Activated CD4-positive, alpha-beta memory T cell treated with anti-CD3 and anti-CD28 coated beads, Interleukin-2, amount 10 ng/mL, durations not matched to agents 7 days and 5 days (primary cell): ENCODE measurements around the gene PRR19. TPM values are rescaled to one million over a fixed set of nuclear protein-coding genes. Genes with fewer than 3 reads are reported as not detected.
"Not testable (repeated sequence)": the region's sequence is repeated elsewhere in the genome, so short reads cannot be mapped to it uniquely, and the experiment has no call there.

Experiments
- CTCF ChIA-PET: fragments of 350-600 bp; sonication (Branson Sonifier 250); formaldehyde crosslinking; loops from one replicate; lab custom pipeline; 2021; ENCODE audit warnings: antibody characterized with exemption, inconsistent platforms; lab: Charles Lee
- POLR2A ChIA-PET: fragments of 350-600 bp; sonication (Branson Sonifier 250); formaldehyde crosslinking; loops from one replicate; lab custom pipeline; 2021; ENCODE audit warnings: antibody characterized with exemption; lab: Charles Lee
- DNase-seq: peaks from one replicate; pipeline ENCODE4 v3.0.0-alpha.2; 2020
- H3K27ac Mint-ChIP-seq: one replicate; pipeline ENCODE4 v1.8.0; 2021; ENCODE audit warnings: mild to moderate bottlenecking, mixed read lengths
- H3K27me3 Mint-ChIP-seq: one replicate; pipeline ENCODE4 v1.8.0; 2021; ENCODE audit warnings: mixed read lengths
- H3K36me3 Mint-ChIP-seq: one replicate; pipeline ENCODE4 v1.8.0; 2021; ENCODE audit warnings: low read depth, mixed read lengths
- H3K4me1 Mint-ChIP-seq: one replicate; pipeline ENCODE4 v1.8.0; 2021; ENCODE audit warnings: mixed read lengths
- H3K4me3 Mint-ChIP-seq: one replicate; pipeline ENCODE4 v1.8.0; 2021; ENCODE audit warnings: mild to moderate bottlenecking, mixed read lengths
- H3K9me3 Mint-ChIP-seq: one replicate; pipeline ENCODE4 v1.8.0; 2021; ENCODE audit warnings: mixed read lengths
- total RNA-seq, 2 experiments: library from RNA; stranded (reverse); gene quantifications; one replicate each; pipeline ENCODE4 v1.2.3, GENCODE V29; 2021

PRR19 gene
- total RNA-seq, 2 experiments from 2014 or later: 0.45 to 0.91 TPM

DNA sequence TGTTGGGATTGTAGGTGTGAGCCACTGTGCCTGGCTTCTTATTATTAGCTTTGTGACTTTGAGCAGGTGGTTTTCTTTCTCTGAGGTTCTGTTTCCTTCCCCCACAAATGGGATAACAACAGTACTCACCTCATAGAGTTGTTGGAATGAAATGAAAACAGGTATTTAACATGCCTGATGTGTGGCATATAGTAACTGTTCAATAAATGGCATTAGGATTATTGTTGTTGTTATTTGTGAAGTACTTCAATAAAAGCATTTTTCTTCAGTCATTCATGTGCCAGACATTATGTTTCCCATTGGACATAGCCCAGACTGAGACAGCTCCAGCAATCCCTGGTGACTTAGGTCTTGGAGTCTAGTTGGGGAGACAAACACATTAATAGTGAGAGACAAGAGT, 25.0 kb downstream of the PRR19 start:
- Mint-ChIP-seq H3K4me3 (no peak overlapping the region), H3K36me3 (no peaks in the 10 kb centered on the region), H3K27ac (no peak overlapping the region), H3K4me1 (peaks cover 18% of the 10 kb centered on the region), H3K27me3 (peaks cover 20% of the 10 kb centered on the region), H3K9me3 (no peaks in the 10 kb centered on the region)
- no peak for DNase-seq
- ChIA-PET POLR2A (no interaction called here), CTCF (interaction anchor here (0.9 kb wide), 1 partner anchor 219 kb away, joined by 3 read pairs; no protein-coding TSS in a partner anchor)

DNA sequence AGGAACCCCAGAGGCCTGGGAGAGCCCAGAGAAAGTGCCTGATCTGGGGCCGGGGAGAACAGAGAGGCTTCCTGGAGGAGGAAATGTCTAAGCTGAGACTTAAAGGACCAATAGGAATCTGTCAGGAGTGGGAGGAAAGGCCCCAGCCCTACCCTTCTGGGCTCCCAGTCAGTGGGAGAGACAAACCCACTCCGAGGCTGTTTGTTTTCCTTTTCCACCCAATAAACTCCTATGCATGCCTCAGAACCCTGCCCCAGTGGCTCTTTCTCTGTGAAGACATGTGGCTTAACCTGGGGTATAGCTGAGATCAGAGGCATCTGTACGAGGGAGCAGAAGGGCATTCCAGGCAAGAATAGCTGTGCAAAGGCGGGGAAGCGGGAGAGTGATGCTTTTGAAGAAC, 25.4 kb downstream of the PRR19 start:
- Mint-ChIP-seq H3K9me3 (no peaks in the 10 kb centered on the region), H3K27ac (no peak overlapping the region), H3K27me3 (peaks cover 16% of the 10 kb centered on the region), H3K36me3 (no peaks in the 10 kb centered on the region), H3K4me3 (no peak overlapping the region), H3K4me1 (peaks cover 18% of the 10 kb centered on the region)
- DNase-seq: no peak
- CTCF ChIA-PET: no interaction called here
- POLR2A ChIA-PET: no interaction called here

DNA sequence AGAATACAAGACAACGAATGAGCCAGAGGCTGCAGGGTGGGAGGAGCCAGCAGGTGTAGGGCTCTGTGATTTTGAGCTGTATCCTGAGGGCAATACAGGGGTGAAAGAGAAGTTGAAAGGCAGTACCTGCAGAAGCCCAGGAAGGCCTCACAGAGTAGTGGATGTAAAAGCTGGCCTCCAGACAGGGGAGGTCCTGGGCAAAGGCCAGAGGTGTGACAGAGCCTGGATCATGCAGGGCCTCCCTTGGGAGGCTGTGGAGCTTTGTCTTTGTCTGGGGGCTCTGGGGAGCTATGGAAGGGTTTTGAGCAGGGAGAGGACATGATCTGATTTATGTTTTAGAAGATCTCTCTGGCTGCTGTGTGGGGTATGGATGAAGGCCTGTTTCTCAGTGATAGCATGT, 26.2 kb downstream of the PRR19 start:
- Mint-ChIP-seq H3K27me3 (peaks cover 11% of the 10 kb centered on the region), H3K4me1 (peaks cover 18% of the 10 kb centered on the region), H3K36me3 (no peaks in the 10 kb centered on the region), H3K4me3 (no peak overlapping the region), H3K27ac (no peak overlapping the region), H3K9me3 (no peaks in the 10 kb centered on the region)
- CTCF ChIA-PET: no interaction called here
- POLR2A ChIA-PET: interaction anchor here (0.6 kb wide), 1 partner anchor 29 kb away, joined by 3 read pairs; no protein-coding TSS in a partner anchor
- DNase-seq: no peak

DNA sequence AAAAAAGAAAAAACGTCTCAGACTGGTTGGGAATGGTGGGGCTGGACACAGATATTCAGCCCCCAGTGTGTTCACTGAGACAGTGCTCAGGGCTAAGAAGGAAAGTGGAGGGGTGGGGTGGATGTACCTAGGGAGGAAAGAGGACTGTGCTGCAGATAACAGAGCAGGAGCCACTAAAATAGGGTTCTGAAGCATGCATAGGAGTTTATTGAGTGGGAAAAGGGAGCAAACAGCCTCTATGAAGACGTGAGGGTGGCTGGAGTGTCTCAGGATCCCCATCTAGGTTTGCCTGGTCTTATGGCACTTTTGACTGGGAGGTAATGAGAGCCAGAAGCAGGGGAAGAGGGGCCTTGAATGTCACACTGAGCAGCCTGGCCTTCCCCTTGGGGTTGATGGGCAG, 26.9 kb downstream of the PRR19 start:
- H3K27me3 Mint-ChIP-seq: peaks cover 6% of the 10 kb centered on the region
- peaks cover 18% of the 10 kb centered on the region for H3K4me1 Mint-ChIP-seq
- H3K36me3 Mint-ChIP-seq: no peaks in the 10 kb centered on the region
- H3K9me3 Mint-ChIP-seq: no peaks in the 10 kb centered on the region
- H3K4me3 Mint-ChIP-seq: no peak overlapping the region
- CTCF ChIA-PET: no interaction called here
- POLR2A ChIA-PET: no interaction called here
- no peak overlapping the region for H3K27ac Mint-ChIP-seq
- DNase-seq: no peak

DNA sequence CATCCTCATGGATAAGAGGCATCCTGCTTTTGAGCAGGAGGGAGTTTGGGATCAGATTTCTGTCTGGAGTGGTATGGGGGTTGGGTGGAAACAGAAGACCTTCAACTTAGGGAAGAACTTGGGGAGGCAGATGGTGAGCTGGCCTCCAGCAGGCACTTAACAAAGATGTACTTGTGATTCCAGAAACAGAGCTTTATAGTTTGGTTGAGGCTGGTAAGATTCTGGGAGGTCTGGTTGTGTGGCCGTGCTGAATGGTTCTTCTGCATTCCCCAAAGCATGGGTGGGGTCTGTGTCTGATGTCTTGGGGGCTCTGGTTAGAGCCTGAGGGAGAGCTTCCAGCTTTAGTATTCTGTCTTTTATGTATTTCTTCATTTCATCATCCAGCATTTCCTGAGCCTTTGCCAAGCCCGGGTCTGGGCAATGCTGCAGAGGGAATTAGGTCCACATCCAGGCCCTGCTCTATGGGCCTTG, 28.3 kb downstream of the PRR19 start:
- H3K36me3 Mint-ChIP-seq: no peaks in the 10 kb centered on the region
- no peak overlapping the region for H3K4me3 Mint-ChIP-seq
- no peaks in the 10 kb centered on the region for H3K9me3 Mint-ChIP-seq
- ChIA-PET POLR2A (no interaction called here), CTCF (interaction anchor here (0.7 kb wide), 1 partner anchor 111 kb away, joined by 3 read pairs; no protein-coding TSS in a partner anchor)
- peaks cover 13% of the 10 kb centered on the region for H3K4me1 Mint-ChIP-seq
- no peak overlapping the region for H3K27ac Mint-ChIP-seq
- no peak for DNase-seq
- H3K27me3 Mint-ChIP-seq: peaks cover under 1% of the 10 kb centered on the region

DNA sequence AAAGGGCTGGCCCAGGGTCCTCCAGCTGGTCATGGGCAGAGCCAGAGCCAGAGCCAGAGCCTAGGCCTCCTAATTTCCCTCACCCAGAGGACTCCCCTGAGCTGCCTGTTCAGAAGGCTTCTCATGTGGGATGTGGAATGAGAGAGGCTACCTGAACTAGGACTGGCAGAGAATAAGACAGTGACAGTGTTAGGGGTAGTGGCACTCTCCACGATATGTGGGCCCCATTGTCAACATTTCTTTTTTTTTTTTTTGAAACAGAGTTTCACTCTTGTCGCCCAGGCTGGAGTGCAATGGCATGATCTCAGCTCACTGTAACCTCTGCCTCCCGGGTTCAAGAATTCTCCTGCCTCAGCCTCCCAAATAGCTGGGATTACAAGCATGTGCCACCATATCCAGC, 29.4 kb downstream of the PRR19 start:
- H3K27me3 Mint-ChIP-seq, DNase-seq, H3K9me3 Mint-ChIP-seq, H3K36me3 Mint-ChIP-seq, POLR2A ChIA-PET, CTCF ChIA-PET, H3K4me1 Mint-ChIP-seq, H3K4me3 Mint-ChIP-seq, H3K27ac Mint-ChIP-seq: not testable (repeated sequence)

DNA sequence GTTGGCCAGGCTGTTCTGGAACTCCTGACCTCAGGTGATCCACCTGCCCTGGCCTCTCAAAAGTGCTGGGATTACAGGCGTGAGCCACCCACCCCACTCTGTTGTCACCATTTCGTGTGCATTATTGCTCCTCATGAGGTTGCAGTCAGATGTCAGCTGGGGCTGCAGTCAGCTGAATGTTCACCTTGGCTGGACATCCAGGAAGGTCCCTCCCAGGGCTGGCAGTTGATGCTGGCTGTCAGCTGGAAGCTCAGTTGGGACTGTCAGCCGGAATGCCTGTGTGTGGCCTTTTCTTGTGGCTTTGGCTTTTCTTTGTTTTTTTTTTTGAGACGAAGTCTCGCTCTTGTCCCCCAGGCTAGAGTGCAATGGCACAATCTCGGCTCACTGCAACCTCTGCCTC, 30.1 kb downstream of the PRR19 start:
- H3K4me3 Mint-ChIP-seq: no peak overlapping the region
- no peaks in the 10 kb centered on the region for H3K27me3 Mint-ChIP-seq
- no peaks in the 10 kb centered on the region for H3K9me3 Mint-ChIP-seq
- DNase-seq: no peak
- ChIA-PET POLR2A (no interaction called here), CTCF (no interaction called here)
- H3K36me3 Mint-ChIP-seq: no peaks in the 10 kb centered on the region
- no peak overlapping the region for H3K27ac Mint-ChIP-seq
- H3K4me1 Mint-ChIP-seq: peaks cover 2% of the 10 kb centered on the region

DNA sequence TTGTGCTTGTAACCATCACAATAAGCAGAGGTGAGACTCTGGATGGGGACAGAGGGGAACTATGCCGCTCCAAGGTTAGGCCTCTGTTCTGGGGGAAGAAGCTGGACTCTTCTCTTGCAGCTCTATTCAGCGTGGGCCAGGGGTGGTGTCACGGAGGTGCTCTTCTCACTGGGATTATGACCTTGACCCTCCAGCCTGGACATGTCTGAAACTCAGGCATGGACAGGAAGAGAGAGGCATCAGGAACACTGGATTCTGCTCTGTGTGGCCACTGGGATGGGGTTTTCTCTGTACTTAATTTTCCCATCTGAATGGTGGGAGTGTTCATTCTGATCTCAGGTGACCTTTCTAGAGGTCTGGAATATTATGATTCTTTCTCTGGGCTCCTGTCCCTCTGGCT, 31.1 kb downstream of the PRR19 start:
- CTCF ChIA-PET: no interaction called here
- DNase-seq: no peak
- Mint-ChIP-seq H3K4me3 (no peak overlapping the region), H3K27me3 (no peaks in the 10 kb centered on the region), H3K36me3 (no peaks in the 10 kb centered on the region), H3K9me3 (no peaks in the 10 kb centered on the region), H3K27ac (no peak overlapping the region), H3K4me1 (no peaks in the 10 kb centered on the region)
- POLR2A ChIA-PET: no interaction called here

DNA sequence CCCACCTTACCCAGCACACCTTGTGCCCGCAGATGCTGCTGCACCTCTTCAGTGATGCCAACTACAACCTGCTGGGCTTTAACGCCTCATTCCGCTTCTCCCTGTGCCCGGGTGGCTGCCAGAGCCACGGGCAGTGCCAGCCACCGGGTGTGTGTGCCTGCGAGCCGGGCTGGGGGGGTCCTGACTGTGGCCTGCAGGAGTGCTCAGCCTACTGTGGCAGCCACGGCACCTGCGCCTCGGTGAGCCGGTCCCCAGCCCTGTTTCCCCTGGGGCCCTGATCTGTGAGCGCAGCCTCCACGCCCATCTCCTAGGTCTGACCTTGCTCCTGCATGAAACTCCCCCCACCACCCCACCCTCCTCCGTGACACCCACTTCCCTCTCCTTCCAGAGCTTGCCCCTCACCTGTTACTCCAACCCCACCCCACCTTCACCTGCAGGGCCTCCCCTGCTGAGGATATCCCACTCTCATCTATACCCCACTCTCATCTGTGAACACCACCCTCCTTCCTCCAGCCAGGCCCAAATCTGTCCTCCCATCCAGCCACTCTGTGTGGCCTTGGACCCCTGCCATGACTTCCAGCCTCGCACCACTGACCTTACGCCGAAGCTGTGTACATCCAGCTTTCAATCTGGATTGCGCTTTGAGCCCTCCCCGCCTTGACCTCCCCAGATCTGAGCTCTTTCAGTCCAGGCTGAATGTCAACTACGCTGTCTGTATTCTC, 32.2 kb downstream of the PRR19 start:
- H3K4me3 Mint-ChIP-seq: no peak overlapping the region
- POLR2A ChIA-PET: no interaction called here
- DNase-seq: no peak
- no peaks in the 10 kb centered on the region for H3K27me3 Mint-ChIP-seq
- H3K4me1 Mint-ChIP-seq: peaks cover under 1% of the 10 kb centered on the region
- H3K36me3 Mint-ChIP-seq: no peaks in the 10 kb centered on the region
- no peak overlapping the region for H3K27ac Mint-ChIP-seq
- no peaks in the 10 kb centered on the region for H3K9me3 Mint-ChIP-seq
- CTCF ChIA-PET: no interaction called here

DNA sequence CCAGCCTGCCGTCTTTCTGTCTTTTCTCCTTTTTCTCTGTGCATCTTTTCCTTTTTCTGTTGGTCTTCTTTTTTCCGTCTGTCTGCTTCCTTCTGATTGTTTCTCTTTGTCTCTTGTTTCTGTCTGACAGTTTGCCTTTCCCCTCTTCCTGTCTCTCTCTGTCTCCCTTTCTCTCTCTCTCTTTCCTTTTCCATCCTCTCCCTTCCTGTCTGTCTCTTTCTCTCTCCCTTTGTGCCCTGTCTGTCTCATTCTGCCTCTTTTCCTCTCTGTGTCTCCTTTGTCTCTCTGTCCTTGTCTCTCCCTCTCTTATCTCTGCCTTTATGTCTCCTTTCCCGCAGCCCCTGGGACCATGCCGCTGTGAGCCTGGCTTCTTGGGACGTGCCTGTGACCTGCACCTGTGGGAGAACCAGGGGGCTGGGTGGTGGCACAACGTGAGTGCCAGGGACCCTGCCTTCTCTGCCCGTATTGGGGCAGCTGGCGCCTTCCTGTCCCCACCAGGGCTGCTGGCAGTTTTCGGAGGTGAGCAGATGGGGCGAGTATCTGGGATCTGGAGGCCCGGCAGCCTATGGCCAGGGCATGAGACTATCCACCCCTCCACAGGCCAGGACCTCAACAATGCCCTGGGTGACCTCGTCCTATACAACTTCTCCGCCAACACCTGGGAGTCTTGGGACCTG, 32.9 kb downstream of the PRR19 start:
- Mint-ChIP-seq H3K36me3 (no peaks in the 10 kb centered on the region), H3K9me3 (no peaks in the 10 kb centered on the region), H3K27ac (no peak overlapping the region), H3K4me1 (peaks cover 5% of the 10 kb centered on the region), H3K27me3 (no peaks in the 10 kb centered on the region), H3K4me3 (no peak overlapping the region)
- POLR2A ChIA-PET: no interaction called here
- CTCF ChIA-PET: no interaction called here
- DNase-seq: no peak

DNA sequence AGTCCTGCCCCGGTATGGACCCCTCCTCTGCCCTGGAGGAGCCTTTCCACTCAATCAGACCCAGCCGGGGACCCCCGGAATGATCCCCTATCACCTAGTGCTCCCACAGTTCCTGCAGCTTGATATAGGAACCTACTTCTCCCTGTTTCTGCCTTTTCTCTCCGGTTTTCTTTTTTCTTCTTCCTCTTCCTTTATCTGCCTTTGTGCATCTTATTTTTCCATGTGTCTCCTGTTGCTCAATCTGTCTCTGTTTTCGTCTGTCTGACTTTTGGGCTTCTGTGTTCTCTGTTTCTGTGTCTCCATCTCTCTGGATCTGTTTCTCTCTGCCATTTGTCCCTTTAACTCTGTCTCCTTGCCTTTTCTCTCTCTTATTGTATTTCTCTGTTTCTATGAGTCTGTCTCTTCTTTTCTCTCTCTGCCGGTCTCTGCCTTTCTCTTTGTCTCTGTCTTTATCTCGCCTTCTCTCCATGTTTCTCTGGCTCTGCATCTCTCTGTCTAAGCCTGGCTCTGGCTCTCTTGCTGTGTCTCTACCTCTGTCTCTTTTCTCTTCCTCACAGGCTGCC, 33.5 kb downstream of the PRR19 start:
- DNase-seq: no peak
- POLR2A ChIA-PET: no interaction called here
- Mint-ChIP-seq H3K4me1 (peaks cover 5% of the 10 kb centered on the region), H3K4me3 (no peak overlapping the region), H3K27me3 (no peaks in the 10 kb centered on the region), H3K9me3 (no peaks in the 10 kb centered on the region), H3K27ac (no peak overlapping the region), H3K36me3 (no peaks in the 10 kb centered on the region)
- CTCF ChIA-PET: no interaction called here

DNA sequence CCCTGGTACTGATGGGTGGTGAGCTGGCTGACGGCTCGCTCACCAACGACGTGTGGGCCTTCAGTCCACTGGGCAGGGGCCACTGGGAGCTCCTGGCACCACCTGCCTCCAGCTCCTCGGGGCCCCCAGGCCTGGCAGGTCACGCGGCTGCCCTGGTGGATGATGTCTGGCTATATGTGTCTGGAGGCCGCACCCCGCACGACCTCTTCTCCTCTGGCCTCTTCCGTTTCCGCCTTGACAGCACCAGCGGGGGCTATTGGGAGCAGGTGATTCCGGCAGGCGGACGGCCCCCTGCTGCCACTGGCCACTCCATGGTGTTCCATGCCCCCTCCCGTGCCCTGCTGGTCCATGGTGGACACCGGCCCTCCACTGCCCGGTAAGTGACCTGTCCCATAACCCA, 34.0 kb downstream of the PRR19 start:
- Mint-ChIP-seq H3K4me3 (no peak overlapping the region), H3K4me1 (peaks cover 5% of the 10 kb centered on the region), H3K27ac (no peak overlapping the region), H3K36me3 (no peaks in the 10 kb centered on the region), H3K9me3 (no peaks in the 10 kb centered on the region), H3K27me3 (no peaks in the 10 kb centered on the region)
- CTCF ChIA-PET: no interaction called here
- no peak for DNase-seq
- POLR2A ChIA-PET: no interaction called here

DNA sequence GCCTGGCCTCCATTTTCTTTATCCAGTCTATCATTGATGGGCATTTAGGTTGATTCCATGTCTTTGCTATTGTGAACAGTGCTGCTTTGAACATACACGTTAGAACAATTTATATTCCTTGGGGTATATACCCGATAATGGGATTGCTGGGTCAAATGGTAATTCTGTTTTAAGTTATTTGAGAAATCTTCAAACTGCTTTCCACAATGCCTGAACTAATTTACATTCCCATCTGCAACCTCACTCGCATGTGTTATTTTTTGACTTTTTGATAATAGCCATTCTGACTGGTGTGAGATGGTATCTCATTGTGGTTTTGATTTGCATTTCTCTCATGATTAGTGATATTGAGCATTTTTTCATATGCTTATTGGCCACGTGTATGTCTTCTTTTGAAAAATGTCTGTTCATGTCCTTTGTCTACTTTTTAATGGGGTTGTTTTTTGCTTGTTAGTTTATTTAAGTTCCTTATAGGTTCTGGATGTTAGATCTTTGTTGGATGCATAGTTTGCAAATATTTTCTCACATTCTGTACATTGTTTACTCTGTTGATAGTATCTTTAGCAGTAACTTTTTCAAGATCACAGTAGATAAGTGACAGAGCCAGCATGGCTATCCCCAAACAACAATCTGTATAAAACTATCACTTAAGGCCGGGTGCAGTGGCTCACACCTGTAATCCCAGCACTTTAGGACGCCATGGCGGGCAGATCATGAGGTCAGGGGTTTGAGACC, 37.4 kb downstream of the PRR19 start:
- H3K27me3 Mint-ChIP-seq, POLR2A ChIA-PET, H3K9me3 Mint-ChIP-seq, H3K27ac Mint-ChIP-seq, DNase-seq, H3K4me3 Mint-ChIP-seq, H3K4me1 Mint-ChIP-seq, H3K36me3 Mint-ChIP-seq, CTCF ChIA-PET: not testable (repeated sequence)
